Vein endothelial cell (primary cell): Measurements from ENCODE around the gene PRKCD. TPM values are rescaled to one million over a fixed set of nuclear protein-coding genes. Genes with fewer than 3 reads are reported as not detected.

Experiments used
- total RNA-seq: library from RNA; depleted of rRNA; stranded (reverse); fragments of >200 nt; gene quantifications from 2 replicates; pipeline ENCODE4 v1.2.3, GENCODE V29; 2012

PRKCD gene
- total RNA-seq = 2.8 and 2.9 TPM in 2 replicates

GRCh38 chr3:53160660-53161449, at the start of gene PRKCD:
Gene PRKCD (plus strand): TSS chr3:53161209. CDS start chr3:53178423, 17,214 bp downstream.

GRCh38 chr3:53130179-53131061, 30.6 kb upstream of the PRKCD start, which contains the start of gene RFT1:
Gene RFT1 (minus strand): TSS chr3:53130435. CDS start chr3:53130400, 35 bp downstream.

Other genes starting within 250 kb of the PRKCD start
- 3.2 and 5.6 TPM in 2 replicates for gene SFMBT1, start 115.1 kb upstream of the PRKCD start, total RNA-seq
- 14.4 and 20.4 TPM in 2 replicates for gene RFT1, start 30.8 kb upstream of the PRKCD start, total RNA-seq
- 413 and 477 TPM in 2 replicates for gene TKT, start 94.8 kb downstream of the PRKCD start, total RNA-seq
- gene DCP1A, start 186.3 kb downstream of the PRKCD start, total RNA-seq = 26.0 and 31.0 TPM in 2 replicates